IPS-20b (cell line): ENCODE results near the gene ENOX1.

ENCODE experiments used
- H3K27ac ChIP-seq: one replicate; pipeline ENCODE4 v1.5.1; 2013; ENCODE audit warnings: low read length
- H3K27me3 ChIP-seq: 2 replicates; pipeline ENCODE4 v1.6.1; 2013; ENCODE audit warnings: mild to moderate bottlenecking, low read length, inconsistent platforms; ENCODE audit not compliant: insufficient read depth
- H3K36me3 ChIP-seq: 2 replicates; pipeline ENCODE4 v1.6.1; 2013; ENCODE audit warnings: low read depth, mild to moderate bottlenecking, inconsistent platforms, low read length, moderate library complexity; ENCODE audit not compliant: insufficient read depth
- H3K4me1 ChIP-seq: 2 replicates; pipeline ENCODE4 v1.6.1; 2013; ENCODE audit warnings: mild to moderate bottlenecking, control low read depth, inconsistent platforms, low read length, moderate library complexity; ENCODE audit not compliant: insufficient read depth
- H3K4me3 ChIP-seq: 2 replicates; pipeline ENCODE4 v1.5.1; 2013; ENCODE audit warnings: mild to moderate bottlenecking, low read length, inconsistent platforms
- H3K9ac ChIP-seq: 2 replicates; pipeline ENCODE4 v1.6.1; 2013; ENCODE audit warnings: low read depth, mild to moderate bottlenecking, inconsistent platforms, low read length, moderate library complexity
- H3K9me3 ChIP-seq: 2 replicates; pipeline ENCODE4 v1.6.1; 2013; ENCODE audit warnings: mild to moderate bottlenecking, low read depth, low read length, inconsistent platforms; ENCODE audit not compliant: insufficient read depth

ENOX1 gene

GRCh38 chr13:43520351-43520750 lies 266.4 kb downstream of the ENOX1 start:
- Histone ChIP-seq H3K4me1 (no peaks in the 10 kb centered on the region), H3K27me3 (no peaks in the 10 kb centered on the region), H3K27ac (no peak overlapping the region), H3K4me3 (no peak overlapping the region), H3K36me3 (no peaks in the 10 kb centered on the region), H3K9ac (no peak overlapping the region), H3K9me3 (no peaks in the 10 kb centered on the region)

GRCh38 chr13:43518833-43519232 lies 267.9 kb downstream of the ENOX1 start:
- H3K27ac ChIP-seq: no peak overlapping the region
- H3K9me3 ChIP-seq: no peaks in the 10 kb centered on the region
- no peaks in the 10 kb centered on the region for H3K4me1 ChIP-seq
- H3K36me3 ChIP-seq: no peaks in the 10 kb centered on the region
- H3K27me3 ChIP-seq: no peaks in the 10 kb centered on the region
- no peak overlapping the region for H3K9ac ChIP-seq
- no peak overlapping the region for H3K4me3 ChIP-seq

GRCh38 chr13:43516401-43516833 lies 270.4 kb downstream of the ENOX1 start:
- H3K4me3 ChIP-seq: no peak overlapping the region
- H3K9ac ChIP-seq: no peak overlapping the region
- H3K9me3 ChIP-seq: no peaks in the 10 kb centered on the region
- no peaks in the 10 kb centered on the region for H3K27me3 ChIP-seq
- H3K27ac ChIP-seq: no peak overlapping the region
- no peaks in the 10 kb centered on the region for H3K36me3 ChIP-seq
- H3K4me1 ChIP-seq: no peaks in the 10 kb centered on the region

GRCh38 chr13:43515531-43515930 lies 271.2 kb downstream of the ENOX1 start:
- Histone ChIP-seq H3K9me3 (no peaks in the 10 kb centered on the region), H3K4me3 (no peak overlapping the region), H3K4me1 (no peaks in the 10 kb centered on the region), H3K9ac (no peak overlapping the region), H3K27ac (no peak overlapping the region), H3K36me3 (no peaks in the 10 kb centered on the region), H3K27me3 (no peaks in the 10 kb centered on the region)

GRCh38 chr13:43514311-43514710 lies 272.5 kb downstream of the ENOX1 start:
- Histone ChIP-seq H3K27ac (no peak overlapping the region), H3K4me3 (no peak overlapping the region), H3K36me3 (no peaks in the 10 kb centered on the region), H3K4me1 (no peaks in the 10 kb centered on the region), H3K27me3 (no peaks in the 10 kb centered on the region), H3K9me3 (no peaks in the 10 kb centered on the region), H3K9ac (no peak overlapping the region)

GRCh38 chr13:43512221-43512620 lies 274.6 kb downstream of the ENOX1 start:
- no peak overlapping the region for H3K4me3 ChIP-seq
- no peak overlapping the region for H3K27ac ChIP-seq
- no peak overlapping the region for H3K9ac ChIP-seq
- no peaks in the 10 kb centered on the region for H3K36me3 ChIP-seq
- H3K9me3 ChIP-seq: no peaks in the 10 kb centered on the region
- H3K27me3 ChIP-seq: no peaks in the 10 kb centered on the region
- no peaks in the 10 kb centered on the region for H3K4me1 ChIP-seq

GRCh38 chr13:43510956-43511901 lies 275.5 kb downstream of the ENOX1 start:
- Histone ChIP-seq H3K9me3 (no peaks in the 10 kb centered on the region), H3K27ac (no peak overlapping the region), H3K4me1 (no peaks in the 10 kb centered on the region)

GRCh38 chr13:43495732-43496131 lies 291.0 kb downstream of the ENOX1 start:
- H3K27me3 ChIP-seq: no peaks in the 10 kb centered on the region
- H3K9ac ChIP-seq: no peak overlapping the region
- H3K4me3 ChIP-seq: no peak overlapping the region
- H3K4me1 ChIP-seq: no peaks in the 10 kb centered on the region
- no peaks in the 10 kb centered on the region for H3K9me3 ChIP-seq
- H3K27ac ChIP-seq: no peak overlapping the region
- H3K36me3 ChIP-seq: no peaks in the 10 kb centered on the region

More at GRCh38 chr13:43510956-43511901, 275.5 kb downstream of the ENOX1 start:
- Histone ChIP-seq H3K4me3 (no peak overlapping the region), H3K9ac (no peak overlapping the region), H3K27me3 (no peaks in the 10 kb centered on the region), H3K36me3 (no peaks in the 10 kb centered on the region)

- H3K27ac ChIP-seq: no peak overlapping the region
- H3K36me3 ChIP-seq: no peaks in the 10 kb centered on the region
- H3K9ac ChIP-seq: no peak overlapping the region
- H3K4me3 ChIP-seq: no peak overlapping the region
- no peaks in the 10 kb centered on the region for H3K4me1 ChIP-seq
- no peaks in the 10 kb centered on the region for H3K27me3 ChIP-seq
- H3K9me3 ChIP-seq: no peaks in the 10 kb centered on the region
Observed at GRCh38 chr13:43494206-43494605, 292.6 kb downstream of the ENOX1 start.

- no peak overlapping the region for H3K27ac ChIP-seq
Observed at GRCh38 chr13:43493496-43494000, 293.2 kb downstream of the ENOX1 start.

GRCh38 chr13:43492745-43493144 lies 294.0 kb downstream of the ENOX1 start:
- no peaks in the 10 kb centered on the region for H3K4me1 ChIP-seq
- no peak overlapping the region for H3K9ac ChIP-seq
- H3K4me3 ChIP-seq: no peak overlapping the region
- H3K36me3 ChIP-seq: no peaks in the 10 kb centered on the region
- H3K27ac ChIP-seq: no peak overlapping the region
- no peaks in the 10 kb centered on the region for H3K27me3 ChIP-seq
- H3K9me3 ChIP-seq: no peaks in the 10 kb centered on the region

More at GRCh38 chr13:43493496-43494000, 293.2 kb downstream of the ENOX1 start:
- Histone ChIP-seq H3K9me3 (no peaks in the 10 kb centered on the region), H3K4me3 (no peak overlapping the region), H3K9ac (no peak overlapping the region), H3K4me1 (no peaks in the 10 kb centered on the region), H3K36me3 (no peaks in the 10 kb centered on the region), H3K27me3 (no peaks in the 10 kb centered on the region)

GRCh38 chr13:43492311-43492710 lies 294.5 kb downstream of the ENOX1 start:
- H3K36me3 ChIP-seq: no peaks in the 10 kb centered on the region
- no peak overlapping the region for H3K27ac ChIP-seq
- H3K4me1 ChIP-seq: no peaks in the 10 kb centered on the region
- no peak overlapping the region for H3K4me3 ChIP-seq
- no peaks in the 10 kb centered on the region for H3K27me3 ChIP-seq
- H3K9ac ChIP-seq: no peak overlapping the region
- H3K9me3 ChIP-seq: no peaks in the 10 kb centered on the region
